Ishikawa (cell line): ENCODE results near the gene KCNK3.

Experiments
- CEBPB ChIP-seq: IDR thresholded peaks from 2 replicates; pipeline ENCODE4 v1.6.1; 2012
- CREB1 ChIP-seq: IDR thresholded peaks from 2 replicates; pipeline ENCODE4 v1.6.1; 2012; ENCODE audit warnings: low read depth
- EGR1 ChIP-seq: IDR thresholded peaks from 2 replicates; pipeline ENCODE4 v1.6.1; 2012
- EP300 ChIP-seq: IDR thresholded peaks from 2 replicates; pipeline ENCODE4 v1.6.1; 2012; ENCODE audit warnings: borderline replicate concordance
- FOXM1 ChIP-seq: IDR thresholded peaks from 2 replicates; pipeline ENCODE4 v1.6.1; 2012; ENCODE audit warnings: low read depth, borderline replicate concordance
- NFIC ChIP-seq: IDR thresholded peaks from 2 replicates; pipeline ENCODE4 v1.6.1; 2012
- RAD21 ChIP-seq: IDR thresholded peaks from 2 replicates; pipeline ENCODE4 v1.6.1; 2012; ENCODE audit warnings: low read depth
- REST ChIP-seq: IDR thresholded peaks from 2 replicates; pipeline ENCODE4 v1.6.1; 2012; ENCODE audit warnings: low read depth, mild to moderate bottlenecking
- TAF1 ChIP-seq: IDR thresholded peaks from 2 replicates; pipeline ENCODE4 v1.6.1; 2012; ENCODE audit warnings: low read depth, mild to moderate bottlenecking
- TCF12 ChIP-seq: IDR thresholded peaks from 2 replicates; pipeline ENCODE4 v1.6.1; 2012; ENCODE audit warnings: low read depth
- TEAD4 ChIP-seq: IDR thresholded peaks from 2 replicates; pipeline ENCODE4 v1.6.1; 2012
- USF1 ChIP-seq: IDR thresholded peaks from 2 replicates; pipeline ENCODE4 v1.6.1; 2012
- YY1 ChIP-seq: IDR thresholded peaks from 2 replicates; pipeline ENCODE4 v1.6.1; 2012; ENCODE audit warnings: low read depth
- ZBTB7A ChIP-seq: IDR thresholded peaks from 2 replicates; pipeline ENCODE4 v1.6.1; 2012; ENCODE audit warnings: low read depth
- TF ChIP-seq, protein P1 (sequence below): IDR thresholded peaks from 2 replicates; pipeline ENCODE4 v1.6.1; 2012

The KCNK3 gene

DNA sequence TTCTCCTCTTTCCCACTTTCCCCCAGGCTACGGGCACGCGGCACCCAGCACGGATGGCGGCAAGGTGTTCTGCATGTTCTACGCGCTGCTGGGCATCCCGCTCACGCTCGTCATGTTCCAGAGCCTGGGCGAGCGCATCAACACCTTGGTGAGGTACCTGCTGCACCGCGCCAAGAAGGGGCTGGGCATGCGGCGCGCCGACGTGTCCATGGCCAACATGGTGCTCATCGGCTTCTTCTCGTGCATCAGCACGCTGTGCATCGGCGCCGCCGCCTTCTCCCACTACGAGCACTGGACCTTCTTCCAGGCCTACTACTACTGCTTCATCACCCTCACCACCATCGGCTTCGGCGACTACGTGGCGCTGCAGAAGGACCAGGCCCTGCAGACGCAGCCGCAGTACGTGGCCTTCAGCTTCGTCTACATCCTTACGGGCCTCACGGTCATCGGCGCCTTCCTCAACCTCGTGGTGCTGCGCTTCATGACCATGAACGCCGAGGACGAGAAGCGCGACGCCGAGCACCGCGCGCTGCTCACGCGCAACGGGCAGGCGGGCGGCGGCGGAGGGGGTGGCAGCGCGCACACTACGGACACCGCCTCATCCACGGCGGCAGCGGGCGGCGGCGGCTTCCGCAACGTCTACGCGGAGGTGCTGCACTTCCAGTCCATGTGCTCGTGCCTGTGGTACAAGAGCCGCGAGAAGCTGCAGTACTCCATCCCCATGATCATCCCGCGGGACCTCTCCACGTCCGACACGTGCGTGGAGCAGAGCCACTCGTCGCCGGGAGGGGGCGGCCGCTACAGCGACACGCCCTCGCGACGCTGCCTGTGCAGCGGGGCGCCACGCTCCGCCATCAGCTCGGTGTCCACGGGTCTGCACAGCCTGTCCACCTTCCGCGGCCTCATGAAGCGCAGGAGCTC is 35.4 kb downstream of the KCNK3 start:
- TF ChIP-seq CEBPB (no peak), TCF12 (no peak), TEAD4 (no peak), ZBTB7A (no peak), YY1 (no peak), TAF1 (no peak), USF1 (no peak), EP300 (no peak), EGR1 (no peak), FOXM1 (no peak), RAD21 (no peak), NFIC (no peak), REST (no peak), CREB1 (no peak)
- TF ChIP-seq, protein P1, sequence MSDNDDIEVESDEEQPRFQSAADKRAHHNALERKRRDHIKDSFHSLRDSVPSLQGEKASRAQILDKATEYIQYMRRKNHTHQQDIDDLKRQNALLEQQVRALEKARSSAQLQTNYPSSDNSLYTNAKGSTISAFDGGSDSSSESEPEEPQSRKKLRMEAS = no peak

DNA sequence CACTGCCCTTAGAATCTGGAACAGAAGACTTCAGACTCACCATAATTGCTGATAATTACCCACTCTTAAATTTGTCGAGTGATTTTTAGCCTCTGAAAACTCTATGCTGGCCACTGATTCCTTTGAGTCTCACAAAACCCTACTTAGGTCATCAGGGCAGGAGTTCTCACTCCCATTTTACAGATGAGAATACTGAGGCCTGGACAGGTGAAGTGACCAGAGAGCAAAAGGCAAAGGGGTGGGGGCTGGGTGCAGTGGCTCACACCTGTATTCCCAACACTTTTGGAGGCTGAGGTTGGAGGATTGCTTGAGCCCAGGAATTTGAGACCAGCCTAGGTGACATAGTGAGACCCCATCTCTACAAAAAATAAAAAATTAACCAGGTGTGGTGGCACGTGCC is 36.8 kb downstream of the KCNK3 start:
- TF ChIP-seq TEAD4 (no peak), YY1 (no peak), REST (no peak), EGR1 (no peak), EP300 (no peak), RAD21 (no peak), ZBTB7A (no peak), TCF12 (no peak), USF1 (no peak), TAF1 (no peak), FOXM1 (no peak), CEBPB (no peak), NFIC (no peak), CREB1 (no peak)
- TF ChIP-seq, protein P1 = no peak

- no peak for TF ChIP-seq EP300
- no peak for TF ChIP-seq USF1
- no peak for TF ChIP-seq FOXM1
- no peak for TF ChIP-seq NFIC
- TF ChIP-seq ZBTB7A = no peak
- no peak for TF ChIP-seq EGR1
- TF ChIP-seq CREB1 = no peak
- no peak for TF ChIP-seq CEBPB
- TF ChIP-seq TEAD4 = no peak
- TF ChIP-seq TCF12 = no peak
- no peak for TF ChIP-seq TAF1
Observed at GRCh38 chr2:26730549-26731344, 38.2 kb downstream of the KCNK3 start.

- TF ChIP-seq TAF1 (no peak), REST (no peak), TCF12 (no peak), ZBTB7A (no peak), USF1 (no peak), TEAD4 (no peak), RAD21 (no peak), EGR1 (no peak), EP300 (no peak), FOXM1 (no peak), YY1 (no peak), CREB1 (no peak), NFIC (no peak), CEBPB (no peak)
- TF ChIP-seq, protein P1 = no peak
Observed at GRCh38 chr2:26731714-26732113, 39.2 kb downstream of the KCNK3 start.
